ENCODE results near the gene ZNF474. TPM values are rescaled to one million over a fixed set of nuclear protein-coding genes. Genes with fewer than 3 reads are reported as not detected.

ZNF474 gene
- total RNA-seq, 1 donor from 2014 or later, result not detected

DNA sequence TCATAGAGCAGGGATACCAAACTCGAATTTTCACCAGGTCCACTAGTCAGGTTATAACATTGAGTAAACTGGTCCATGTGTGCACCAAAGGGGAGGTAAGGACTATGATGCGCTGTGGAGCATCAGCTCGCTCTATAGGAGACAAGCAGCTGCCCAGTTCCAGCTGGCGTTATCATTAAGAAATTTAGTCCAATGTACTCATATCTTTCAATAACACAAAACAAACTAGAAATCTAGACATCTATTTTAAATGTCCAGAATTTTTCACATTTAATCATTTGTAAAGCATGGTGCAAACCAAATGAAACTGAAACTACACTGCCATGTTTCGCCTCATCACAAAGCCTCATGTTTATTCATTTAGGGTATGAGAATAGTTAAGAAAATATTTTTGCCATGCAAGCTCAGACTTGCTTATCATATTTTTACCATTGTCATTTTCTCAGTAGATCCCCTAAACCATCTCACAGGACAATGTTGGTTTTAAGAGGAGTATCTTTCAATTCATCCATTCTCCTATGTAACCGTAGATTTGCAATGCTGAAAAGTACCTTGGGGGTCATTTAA is 50.9 kb downstream of the ZNF474 start:
- peaks cover 62% of the 10 kb centered on the region for H3K4me1 Mint-ChIP-seq (ENCODE audit: unreplicated experiment)
- TF ChIP-seq, protein P1, sequence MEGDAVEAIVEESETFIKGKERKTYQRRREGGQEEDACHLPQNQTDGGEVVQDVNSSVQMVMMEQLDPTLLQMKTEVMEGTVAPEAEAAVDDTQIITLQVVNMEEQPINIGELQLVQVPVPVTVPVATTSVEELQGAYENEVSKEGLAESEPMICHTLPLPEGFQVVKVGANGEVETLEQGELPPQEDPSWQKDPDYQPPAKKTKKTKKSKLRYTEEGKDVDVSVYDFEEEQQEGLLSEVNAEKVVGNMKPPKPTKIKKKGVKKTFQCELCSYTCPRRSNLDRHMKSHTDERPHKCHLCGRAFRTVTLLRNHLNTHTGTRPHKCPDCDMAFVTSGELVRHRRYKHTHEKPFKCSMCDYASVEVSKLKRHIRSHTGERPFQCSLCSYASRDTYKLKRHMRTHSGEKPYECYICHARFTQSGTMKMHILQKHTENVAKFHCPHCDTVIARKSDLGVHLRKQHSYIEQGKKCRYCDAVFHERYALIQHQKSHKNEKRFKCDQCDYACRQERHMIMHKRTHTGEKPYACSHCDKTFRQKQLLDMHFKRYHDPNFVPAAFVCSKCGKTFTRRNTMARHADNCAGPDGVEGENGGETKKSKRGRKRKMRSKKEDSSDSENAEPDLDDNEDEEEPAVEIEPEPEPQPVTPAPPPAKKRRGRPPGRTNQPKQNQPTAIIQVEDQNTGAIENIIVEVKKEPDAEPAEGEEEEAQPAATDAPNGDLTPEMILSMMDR (IDR thresholded peaks at IDR 0.05), result no peak
- no peak overlapping the region for H3K4me3 Mint-ChIP-seq (ENCODE audit: unreplicated experiment)
- peak overlapping the region; percentile 91 for H3K27ac Mint-ChIP-seq (ENCODE audit: unreplicated experiment)
- H3K27me3 Mint-ChIP-seq (ENCODE audit: unreplicated experiment), result no peaks in the 10 kb centered on the region
- no peak for DNase-seq (ENCODE audit: extremely low spot score, unreplicated experiment)
- no peaks in the 10 kb centered on the region for H3K9me3 Mint-ChIP-seq (ENCODE audit: unreplicated experiment)
- no peaks in the 10 kb centered on the region for H3K36me3 Mint-ChIP-seq (ENCODE audit: unreplicated experiment)

DNA sequence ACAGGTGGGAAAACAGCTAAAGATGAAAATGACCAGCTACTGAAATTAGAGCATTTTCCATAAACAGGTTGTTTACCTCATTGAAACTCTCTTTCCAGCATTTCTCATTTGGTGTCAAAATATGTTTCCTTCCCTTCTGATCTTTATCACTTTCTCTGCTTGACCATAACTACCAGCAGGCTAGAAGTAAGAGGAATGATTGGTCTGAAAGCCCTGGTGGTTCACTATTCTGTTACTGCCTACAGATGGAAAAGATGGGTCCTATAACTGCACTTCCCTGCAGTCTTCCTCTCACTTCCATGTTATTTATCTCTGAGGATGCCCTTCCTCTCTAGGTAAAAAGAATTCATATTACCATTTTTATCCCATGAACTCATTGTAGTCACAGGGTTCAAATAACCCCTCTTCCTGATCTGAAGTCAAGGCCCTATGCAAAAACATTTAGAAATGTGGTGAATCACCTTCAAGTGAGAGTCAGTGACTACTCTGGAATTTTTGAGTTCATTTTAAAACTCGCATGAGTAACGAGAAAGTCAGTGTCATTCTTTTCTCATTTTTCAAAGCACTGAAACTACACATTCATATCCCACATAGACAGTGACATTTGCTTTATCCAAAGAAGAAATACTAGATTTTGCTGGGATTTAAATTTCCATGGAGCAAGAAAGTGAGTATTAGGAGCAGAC is 51.7 kb downstream of the ZNF474 start:
- TF ChIP-seq, protein P1 (IDR thresholded peaks at IDR 0.05), result no peak
- H3K27ac Mint-ChIP-seq (ENCODE audit: unreplicated experiment), result peak overlapping the region; percentile 91
- peak overlapping the region; percentile 28 for H3K4me3 Mint-ChIP-seq (ENCODE audit: unreplicated experiment)
- H3K27me3 Mint-ChIP-seq (ENCODE audit: unreplicated experiment), result no peaks in the 10 kb centered on the region
- DNase-seq (ENCODE audit: extremely low spot score, unreplicated experiment), result no peak
- H3K9me3 Mint-ChIP-seq (ENCODE audit: unreplicated experiment), result peaks cover 3% of the 10 kb centered on the region
- no peaks in the 10 kb centered on the region for H3K36me3 Mint-ChIP-seq (ENCODE audit: unreplicated experiment)
- H3K4me1 Mint-ChIP-seq (ENCODE audit: unreplicated experiment), result peaks cover 54% of the 10 kb centered on the region

DNA sequence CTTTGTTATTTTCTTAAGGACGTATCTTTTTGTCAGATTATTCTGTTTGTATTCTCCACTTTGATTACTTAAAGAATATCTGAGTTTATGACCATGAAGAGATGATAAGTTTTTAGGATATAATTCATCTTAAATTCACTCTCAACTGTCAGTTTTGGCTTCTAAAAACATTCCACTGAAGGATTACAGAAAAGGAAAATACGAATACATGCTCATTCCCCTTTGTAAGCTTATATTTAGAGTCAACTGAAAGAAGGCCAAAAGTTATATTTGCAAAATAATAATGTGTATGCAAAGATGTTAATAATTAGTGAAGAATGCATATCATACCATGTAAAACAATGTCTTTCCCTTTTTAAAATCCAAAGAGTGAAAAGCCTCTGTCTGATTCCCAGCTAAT is 52.5 kb downstream of the ZNF474 start:
- peak overlapping the region; percentile 91 for H3K27ac Mint-ChIP-seq (ENCODE audit: unreplicated experiment)
- H3K9me3 Mint-ChIP-seq (ENCODE audit: unreplicated experiment), result peaks cover 3% of the 10 kb centered on the region
- no peak for DNase-seq (ENCODE audit: extremely low spot score, unreplicated experiment)
- TF ChIP-seq, protein P1 (IDR thresholded peaks at IDR 0.05), result no peak
- no peaks in the 10 kb centered on the region for H3K36me3 Mint-ChIP-seq (ENCODE audit: unreplicated experiment)
- H3K4me3 Mint-ChIP-seq (ENCODE audit: unreplicated experiment), result peak overlapping the region; percentile 40
- H3K27me3 Mint-ChIP-seq (ENCODE audit: unreplicated experiment), result no peaks in the 10 kb centered on the region
- peaks cover 53% of the 10 kb centered on the region for H3K4me1 Mint-ChIP-seq (ENCODE audit: unreplicated experiment)

DNA sequence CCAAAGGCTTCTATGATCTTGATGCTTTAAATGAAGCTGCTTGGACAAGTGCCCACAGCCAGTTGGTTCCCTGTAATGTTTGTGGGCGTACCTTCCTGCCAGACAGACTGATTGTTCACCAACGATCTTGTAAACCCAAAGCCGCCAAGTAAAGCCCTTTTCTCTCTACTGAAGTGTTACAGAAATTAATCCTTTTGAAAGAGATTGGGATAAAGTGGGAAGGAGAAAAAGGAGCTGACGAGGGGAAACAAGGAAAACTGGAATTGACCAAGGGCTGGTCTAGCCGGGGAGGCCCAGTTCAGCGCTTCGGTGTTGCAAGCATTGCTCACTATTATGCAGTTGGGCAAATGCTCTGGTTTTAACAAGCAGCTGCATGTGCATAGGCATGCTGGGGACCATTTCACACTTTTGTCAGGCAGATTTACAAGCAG is 53.2 kb downstream of the ZNF474 start:
- peak overlapping the region; percentile 40 for H3K4me3 Mint-ChIP-seq (ENCODE audit: unreplicated experiment)
- H3K4me1 Mint-ChIP-seq (ENCODE audit: unreplicated experiment), result peaks cover 53% of the 10 kb centered on the region
- peaks cover 3% of the 10 kb centered on the region for H3K9me3 Mint-ChIP-seq (ENCODE audit: unreplicated experiment)
- peak overlapping the region; percentile 91 for H3K27ac Mint-ChIP-seq (ENCODE audit: unreplicated experiment)
- H3K27me3 Mint-ChIP-seq (ENCODE audit: unreplicated experiment), result no peaks in the 10 kb centered on the region
- DNase-seq (ENCODE audit: extremely low spot score, unreplicated experiment), result no peak
- H3K36me3 Mint-ChIP-seq (ENCODE audit: unreplicated experiment), result no peaks in the 10 kb centered on the region
- TF ChIP-seq, protein P1 (IDR thresholded peaks at IDR 0.05), result no peak

DNA sequence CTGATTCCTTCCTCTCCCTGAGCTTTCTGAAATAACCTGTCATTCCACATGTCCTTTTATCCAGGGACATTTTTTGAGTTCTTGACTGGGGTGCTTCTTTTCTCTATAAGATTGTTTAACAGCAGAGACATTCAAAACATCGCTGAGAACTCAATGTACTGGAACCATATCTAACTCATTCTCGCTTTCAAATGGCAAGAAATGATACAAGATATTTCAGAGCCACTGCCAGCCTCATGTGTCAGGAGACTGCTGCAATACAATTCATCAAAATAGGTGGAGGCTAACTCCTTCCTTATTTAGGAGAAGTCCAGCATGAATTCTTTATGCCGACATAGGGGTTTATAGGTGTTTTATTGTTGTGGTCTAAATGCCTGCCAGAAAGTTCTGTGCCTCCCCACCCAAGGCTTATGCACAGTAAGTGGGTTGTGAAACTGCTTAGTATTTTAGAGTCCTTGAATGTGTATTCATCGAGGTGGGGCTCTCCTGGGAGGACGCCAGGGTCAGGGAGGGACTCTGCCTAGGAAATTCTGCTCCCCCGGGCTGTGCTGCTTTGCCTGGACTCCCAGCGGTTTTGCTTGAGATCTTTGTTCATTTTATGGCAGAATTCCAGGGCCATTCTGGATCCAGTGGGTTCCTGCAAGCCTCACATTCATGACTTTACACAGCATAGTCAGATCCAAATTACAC is 53.9 kb downstream of the ZNF474 start:
- DNase-seq (ENCODE audit: extremely low spot score, unreplicated experiment), result no peak
- Mint-ChIP-seq H3K27me3 (ENCODE audit: unreplicated experiment) (no peaks in the 10 kb centered on the region), H3K9me3 (ENCODE audit: unreplicated experiment) (peaks cover 3% of the 10 kb centered on the region), H3K27ac (ENCODE audit: unreplicated experiment) (peak overlapping the region; percentile 91), H3K36me3 (ENCODE audit: unreplicated experiment) (no peaks in the 10 kb centered on the region), H3K4me1 (ENCODE audit: unreplicated experiment) (peaks cover 53% of the 10 kb centered on the region), H3K4me3 (ENCODE audit: unreplicated experiment) (no peak overlapping the region)
- TF ChIP-seq, protein P1 (IDR thresholded peaks at IDR 0.05), result no peak

Data from osteocyte (in vitro differentiated cells).